ENCODE measurements around the gene SLC9A8.

SLC9A8 gene

DNA sequence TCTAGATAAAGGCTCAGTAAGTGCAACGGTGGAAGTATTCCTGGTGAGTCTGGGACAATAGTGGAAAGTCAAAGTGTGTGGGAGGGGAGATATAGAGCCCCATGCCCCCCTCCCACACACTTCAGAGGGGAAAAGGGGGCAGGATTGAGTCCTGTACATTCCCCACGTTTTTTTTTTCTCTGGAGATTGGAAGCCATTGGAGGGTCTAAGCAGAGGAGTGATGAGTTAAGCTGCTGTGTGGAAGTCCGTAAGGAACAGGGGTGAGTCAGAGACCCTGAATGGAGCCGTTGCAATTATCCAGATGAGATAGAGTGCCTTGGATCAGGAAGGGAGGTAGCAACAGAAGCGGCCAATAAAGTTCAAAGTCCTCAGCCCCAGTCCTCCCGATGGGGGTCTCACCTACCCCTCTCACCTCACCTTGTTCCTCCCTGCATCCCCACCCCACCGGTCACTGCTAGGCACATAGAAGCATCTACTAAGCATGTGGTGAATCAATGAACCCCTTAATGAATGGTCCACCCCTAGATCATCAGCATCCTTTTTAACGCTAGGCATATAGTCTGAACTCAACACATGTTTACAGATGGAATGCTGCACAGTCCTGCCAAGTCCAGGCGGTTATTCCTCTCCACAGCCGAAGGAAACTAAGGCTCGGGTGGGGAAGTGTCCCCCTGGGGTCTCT lies 662 bp upstream of the SLC9A8 start:
- no peak for DNase-seq
- ATAC-seq (ENCODE audit: insufficient read depth, low read depth): no peak; the same call in 2 of the 3 replicates
- H2AFZ ChIP-seq (ENCODE audit: low read depth, low read length): peak overlapping the region; percentile 94
- peaks cover 22% of the 10 kb centered on the region for H3K4me1 ChIP-seq (ENCODE audit: insufficient read depth, low read length)
- H3K27me3 ChIP-seq (ENCODE audit: insufficient read depth, low read length, poor library complexity): no peaks in the 10 kb centered on the region
- peak overlapping the region; percentile 83 for H3K27ac ChIP-seq (ENCODE audit: low read length)
- TF ChIP-seq EZH2 (IDR thresholded peaks at IDR 0.05; ENCODE audit: borderline replicate concordance, low read depth, low read length, severe bottlenecking): no peak
- no peak for TF ChIP-seq CTCF (IDR thresholded peaks at IDR 0.05; ENCODE audit: borderline replicate concordance, extremely low read depth, low read length, poor library complexity, severe bottlenecking)
- peak overlapping the region; percentile 62 for H3K9ac ChIP-seq (ENCODE audit: low read depth, low read length)
- H3K4me3 ChIP-seq (ENCODE audit: low read depth in 1 of 2, low read length in 2 of 2): peak overlapping the region; percentile 49 to 70; a peak in 3 of 4 replicates
- H4K20me1 ChIP-seq (ENCODE audit: insufficient read depth, low read length): no peaks in the 10 kb centered on the region
- peaks cover 21% of the 10 kb centered on the region for H3K79me2 ChIP-seq (ENCODE audit: insufficient read depth, low read length)
- H3K4me2 ChIP-seq (ENCODE audit: insufficient read depth, low read length): peak overlapping the region; percentile 85
- no peaks in the 10 kb centered on the region for H3K9me3 ChIP-seq (ENCODE audit: insufficient read depth, low read length, severe bottlenecking)
- peaks cover 23% of the 10 kb centered on the region for H3K36me3 ChIP-seq (ENCODE audit: insufficient read depth, low read length)

DNA sequence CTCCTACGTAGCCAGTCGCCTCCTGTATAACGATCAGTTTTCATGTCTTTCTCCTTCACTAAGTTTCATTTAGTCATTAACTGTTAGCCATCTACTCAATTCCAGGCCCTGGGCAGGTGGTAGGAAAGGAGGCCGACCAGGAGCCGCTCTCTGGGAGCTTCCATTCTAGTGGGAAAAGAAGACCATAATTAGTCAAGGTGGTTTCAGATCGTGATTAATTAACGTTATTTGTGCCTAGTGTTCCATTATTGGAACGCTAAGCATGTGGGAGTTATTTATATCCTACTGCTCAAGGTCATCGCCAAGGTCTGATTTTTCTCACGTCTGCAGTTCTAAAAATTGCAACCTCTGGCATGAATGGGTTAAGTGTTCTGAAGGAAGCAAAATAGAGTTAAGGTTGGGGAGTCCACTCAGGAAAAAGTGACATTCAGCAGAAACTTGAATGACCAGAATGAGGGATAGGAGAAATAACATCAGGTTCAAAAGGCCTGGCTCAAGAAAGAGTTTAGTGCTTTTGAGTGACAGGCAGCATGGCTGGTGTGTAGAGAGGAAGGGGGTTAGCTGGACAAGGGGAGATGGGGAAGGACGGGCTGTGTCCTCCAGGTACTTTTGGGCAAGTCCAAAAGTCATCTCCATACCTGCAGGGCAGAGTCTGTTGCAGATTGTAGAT lies 812 bp downstream of the SLC9A8 start:
- Histone ChIP-seq H3K27ac (ENCODE audit: low read length) (peak overlapping the region; percentile 83), H3K36me3 (ENCODE audit: insufficient read depth, low read length) (peaks cover 29% of the 10 kb centered on the region), H3K79me2 (ENCODE audit: insufficient read depth, low read length) (peaks cover 21% of the 10 kb centered on the region), H3K4me3 (ENCODE audit: low read depth in 1 of 2, low read length in 2 of 2) (peak overlapping the region; percentile 49 to 70), H3K9me3 (ENCODE audit: insufficient read depth, low read length, severe bottlenecking) (no peaks in the 10 kb centered on the region), H3K9ac (ENCODE audit: low read depth, low read length) (peak overlapping the region; percentile 62), H3K4me2 (ENCODE audit: insufficient read depth, low read length) (peak overlapping the region; percentile 80), H3K4me1 (ENCODE audit: insufficient read depth, low read length) (peaks cover 22% of the 10 kb centered on the region), H2AFZ (ENCODE audit: low read depth, low read length) (peak overlapping the region; percentile 94), H4K20me1 (ENCODE audit: insufficient read depth, low read length) (no peaks in the 10 kb centered on the region), H3K27me3 (ENCODE audit: insufficient read depth, low read length, poor library complexity) (no peaks in the 10 kb centered on the region)
- ATAC-seq (ENCODE audit: insufficient read depth, low read depth) (no peak), DNase-seq (no peak)
- TF ChIP-seq EZH2 (IDR thresholded peaks at IDR 0.05; ENCODE audit: borderline replicate concordance, low read depth, low read length, severe bottlenecking) (no peak), CTCF (IDR thresholded peaks at IDR 0.05; ENCODE audit: borderline replicate concordance, extremely low read depth, low read length, poor library complexity, severe bottlenecking) (no peak)

DNA sequence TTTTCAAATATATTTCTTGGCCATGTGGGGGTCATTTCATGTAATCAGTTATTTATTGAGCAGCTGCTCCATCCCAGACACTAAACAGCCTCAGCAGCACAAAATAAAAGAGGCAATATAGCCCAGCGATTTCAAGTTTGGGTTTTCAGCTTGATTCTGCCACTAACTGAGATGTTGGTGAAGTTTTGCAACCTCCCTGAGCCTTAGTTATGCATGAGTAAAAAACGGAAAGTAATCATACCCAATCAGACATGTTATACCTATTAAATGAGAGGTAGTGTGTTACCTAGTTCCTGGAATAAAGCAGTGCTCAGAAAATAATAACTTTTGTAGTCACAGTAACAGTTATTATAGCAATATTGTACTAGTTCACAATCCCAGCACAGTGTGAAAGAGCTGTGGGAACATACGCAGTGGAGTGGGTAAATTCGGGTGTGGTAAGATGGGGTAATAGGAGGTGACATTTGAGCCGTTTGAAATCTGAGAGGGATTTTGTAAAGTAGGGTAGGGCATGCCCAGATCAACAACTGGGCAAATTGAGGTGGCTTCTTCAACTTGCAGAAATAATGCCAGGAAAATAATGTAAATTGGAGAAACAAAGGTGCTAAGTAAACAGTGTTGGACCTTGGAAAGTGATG lies 1.5 kb downstream of the SLC9A8 start:
- TF ChIP-seq EZH2 (IDR thresholded peaks at IDR 0.05; ENCODE audit: borderline replicate concordance, low read depth, low read length, severe bottlenecking) (no peak), CTCF (IDR thresholded peaks at IDR 0.05; ENCODE audit: borderline replicate concordance, extremely low read depth, low read length, poor library complexity, severe bottlenecking) (no peak)
- Histone ChIP-seq H3K4me3 (ENCODE audit: low read depth in 1 of 2, low read length in 2 of 2) (peak overlapping the region; percentile 49 to 70; a peak in 3 of 4 replicates), H3K79me2 (ENCODE audit: insufficient read depth, low read length) (peaks cover 21% of the 10 kb centered on the region), H3K4me1 (ENCODE audit: insufficient read depth, low read length) (peaks cover 22% of the 10 kb centered on the region), H3K36me3 (ENCODE audit: insufficient read depth, low read length) (peaks cover 37% of the 10 kb centered on the region), H2AFZ (ENCODE audit: low read depth, low read length) (no peak overlapping the region), H3K9me3 (ENCODE audit: insufficient read depth, low read length, severe bottlenecking) (no peaks in the 10 kb centered on the region), H3K4me2 (ENCODE audit: insufficient read depth, low read length) (peak overlapping the region; percentile 80), H4K20me1 (ENCODE audit: insufficient read depth, low read length) (no peaks in the 10 kb centered on the region), H3K27ac (ENCODE audit: low read length) (peak overlapping the region; percentile 83), H3K9ac (ENCODE audit: low read depth, low read length) (peak overlapping the region; percentile 62), H3K27me3 (ENCODE audit: insufficient read depth, low read length, poor library complexity) (no peaks in the 10 kb centered on the region)
- DNase-seq (no peak), ATAC-seq (ENCODE audit: insufficient read depth, low read depth) (no peak)
